Measurements from ENCODE around the gene NR0B1. TPM values are rescaled to one million over a fixed set of nuclear protein-coding genes. Genes with fewer than 3 reads are reported as not detected.

NR0B1 gene, protein sequence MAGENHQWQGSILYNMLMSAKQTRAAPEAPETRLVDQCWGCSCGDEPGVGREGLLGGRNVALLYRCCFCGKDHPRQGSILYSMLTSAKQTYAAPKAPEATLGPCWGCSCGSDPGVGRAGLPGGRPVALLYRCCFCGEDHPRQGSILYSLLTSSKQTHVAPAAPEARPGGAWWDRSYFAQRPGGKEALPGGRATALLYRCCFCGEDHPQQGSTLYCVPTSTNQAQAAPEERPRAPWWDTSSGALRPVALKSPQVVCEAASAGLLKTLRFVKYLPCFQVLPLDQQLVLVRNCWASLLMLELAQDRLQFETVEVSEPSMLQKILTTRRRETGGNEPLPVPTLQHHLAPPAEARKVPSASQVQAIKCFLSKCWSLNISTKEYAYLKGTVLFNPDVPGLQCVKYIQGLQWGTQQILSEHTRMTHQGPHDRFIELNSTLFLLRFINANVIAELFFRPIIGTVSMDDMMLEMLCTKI
- total RNA-seq = 0.53 TPM

DNA sequence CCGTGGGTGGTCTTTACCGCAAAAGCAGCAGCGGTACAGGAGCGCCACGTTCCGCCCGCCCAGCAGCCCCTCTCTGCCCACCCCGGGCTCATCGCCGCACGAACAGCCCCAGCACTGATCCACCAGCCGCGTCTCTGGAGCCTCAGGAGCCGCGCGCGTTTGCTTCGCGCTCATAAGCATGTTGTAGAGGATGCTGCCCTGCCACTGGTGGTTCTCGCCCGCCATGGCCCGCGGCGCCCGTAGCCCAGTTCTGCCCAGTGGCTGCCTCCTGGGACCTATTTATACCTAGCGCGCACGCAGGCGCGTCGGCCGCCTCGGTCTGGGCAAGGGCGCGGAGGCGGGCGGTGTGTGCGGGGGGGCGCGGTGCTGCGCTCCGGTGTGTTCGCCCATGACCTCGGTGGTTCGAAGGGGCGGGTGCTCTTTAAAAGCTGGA, at the start of gene NR0B1:
TSS of gene NR0B1 (minus strand) at position 252 of the 433 bp plus-strand sequence. CDS start at position 225, 27 bp downstream.

Other genes with a start within 250 kb of the NR0B1 start
- not detected for gene MAGEB2, start 93.8 kb downstream of the NR0B1 start, total RNA-seq
- not detected for gene MAGEB3, start 78.7 kb downstream of the NR0B1 start, total RNA-seq
- gene MAGEB4, start 67.4 kb downstream of the NR0B1 start, total RNA-seq = not detected
- not detected for gene MAGEB1, start 62.2 kb downstream of the NR0B1 start, total RNA-seq

All from metanephros (tissue), 1 donor.